GM19468 (cell line): ENCODE measurements around the gene CBLL1.

ENCODE experiments used
- ATAC-seq: cut with Tn5 transposase; IDR thresholded peaks from one replicate; pipeline ENCODE4 v1.9.1; 2021; ENCODE audit warnings: mild to moderate bottlenecking, moderate library complexity, moderate number of reproducible peaks; ENCODE audit not compliant: unreplicated experiment; ENCODE audit errors: extremely low read depth

CBLL1 gene

GRCh38 chr7:107803009-107803610, 59.2 kb downstream of the CBLL1 start, which contains the start of gene SLC26A3:
Gene SLC26A3 (minus strand): TSS chr7:107803223. CDS start chr7:107794509, 8,714 bp downstream.
- no peak for ATAC-seq

- ATAC-seq: no peak
Observed at GRCh38 chr7:107809179-107809578, 65.2 kb downstream of the CBLL1 start.

DNA sequence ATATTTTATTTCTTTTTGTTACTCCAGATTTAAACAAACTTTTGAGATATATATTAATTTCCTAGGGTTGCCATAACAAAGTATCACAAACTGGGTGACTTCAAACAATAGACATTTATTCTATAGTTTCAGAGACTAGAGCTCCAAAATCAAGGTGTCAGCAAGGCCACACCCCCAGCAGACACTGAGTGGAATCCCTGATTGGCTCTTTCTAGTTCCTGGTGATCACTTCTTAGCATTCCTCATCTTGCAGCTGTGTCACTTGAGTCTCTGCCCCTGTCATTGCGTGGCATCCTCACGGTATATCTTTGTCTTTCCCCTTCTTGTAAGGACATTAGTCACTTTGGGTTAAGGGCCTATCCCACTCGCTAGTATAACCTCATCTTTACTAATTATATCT, 66.7 kb downstream of the CBLL1 start:
- ATAC-seq: no peak
